Right ventricle myocardium superior (tissue), 1 donor: Measurements from ENCODE around the gene DRC3. TPM values are rescaled to one million over a fixed set of nuclear protein-coding genes. Genes with fewer than 3 reads are reported as not detected.

Experiments
- ATAC-seq: fragments of 200-7000 bp; cut with Tn5 transposase; one replicate; pipeline ENCODE4 v1.9.1; 2020; ENCODE audit warnings: mild to moderate bottlenecking; ENCODE audit not compliant: poor library complexity
- DNase-seq: peaks from one replicate; pipeline ENCODE4 v3.0.0-alpha.2; 2020
- intact Hi-C: fragments of 100-400 bp; cut with DNase I; formaldehyde crosslinking; loops from one replicate; pipeline ENCODE4 v1.11.2; 2022
- total RNA-seq: library from RNA; stranded (reverse); fragmentation: NEBNext Ultra II Directional; extraction: Animal tissue kit (Norgen Biotek cat#: 25700); gene quantifications from one replicate; pipeline ENCODE4 v1.2.1, GENCODE V29; 2021
- donor health status: DM: no; HTN: yes; CAD: no; lungs with severe emphysema.

DRC3 gene
- total RNA-seq, 1 donor from 2014 or later = 1.4 TPM

DNA sequence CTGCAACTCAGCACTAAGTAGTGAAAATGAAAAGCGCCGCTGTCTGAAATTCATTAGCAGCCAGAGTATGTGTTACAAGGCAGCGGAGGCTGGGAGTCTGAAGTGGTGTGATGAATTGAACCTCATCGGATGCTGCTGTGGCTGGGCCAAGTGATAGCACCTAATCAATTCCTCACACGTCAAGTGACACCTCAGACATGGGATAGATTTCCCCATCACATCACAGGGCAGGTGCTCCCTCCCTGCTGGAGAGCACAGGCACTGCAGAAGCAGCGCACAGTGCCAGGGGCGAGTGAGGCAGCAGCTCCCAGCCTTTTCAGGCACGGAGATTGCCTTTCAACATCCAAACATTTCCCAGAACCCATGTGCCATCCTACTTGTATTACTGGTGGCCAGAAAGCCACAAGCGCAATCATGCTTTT lies 32.2 kb downstream of the DRC3 start:
- DNase-seq (no peak), ATAC-seq (peak; percentile 74)

DNA sequence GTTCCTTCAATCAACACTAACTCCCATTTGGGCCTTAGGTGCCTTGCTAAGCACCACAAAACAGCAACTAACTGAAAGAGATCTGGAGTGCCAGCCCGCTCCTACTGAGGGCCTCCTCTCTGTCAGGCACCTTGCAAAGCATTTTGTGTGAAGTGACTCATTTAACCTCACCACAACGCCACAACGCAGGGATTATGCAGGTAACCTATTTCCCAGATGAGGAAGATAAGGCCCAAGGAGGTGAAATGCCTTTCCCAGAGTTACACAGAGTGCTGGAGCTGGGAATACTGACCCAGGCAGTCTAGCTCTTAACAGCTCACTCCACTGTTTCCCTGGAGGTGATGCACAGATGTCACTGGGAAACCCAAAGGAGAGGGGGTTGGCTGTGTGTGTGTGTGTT lies 32.8 kb downstream of the DRC3 start:
- ATAC-seq (no peak), DNase-seq (no peak)
- intact Hi-C loops = no loop called here

More for the DNA sequence above, 32.2 kb downstream of the DRC3 start:
- intact Hi-C loops = no loop called here

DNA sequence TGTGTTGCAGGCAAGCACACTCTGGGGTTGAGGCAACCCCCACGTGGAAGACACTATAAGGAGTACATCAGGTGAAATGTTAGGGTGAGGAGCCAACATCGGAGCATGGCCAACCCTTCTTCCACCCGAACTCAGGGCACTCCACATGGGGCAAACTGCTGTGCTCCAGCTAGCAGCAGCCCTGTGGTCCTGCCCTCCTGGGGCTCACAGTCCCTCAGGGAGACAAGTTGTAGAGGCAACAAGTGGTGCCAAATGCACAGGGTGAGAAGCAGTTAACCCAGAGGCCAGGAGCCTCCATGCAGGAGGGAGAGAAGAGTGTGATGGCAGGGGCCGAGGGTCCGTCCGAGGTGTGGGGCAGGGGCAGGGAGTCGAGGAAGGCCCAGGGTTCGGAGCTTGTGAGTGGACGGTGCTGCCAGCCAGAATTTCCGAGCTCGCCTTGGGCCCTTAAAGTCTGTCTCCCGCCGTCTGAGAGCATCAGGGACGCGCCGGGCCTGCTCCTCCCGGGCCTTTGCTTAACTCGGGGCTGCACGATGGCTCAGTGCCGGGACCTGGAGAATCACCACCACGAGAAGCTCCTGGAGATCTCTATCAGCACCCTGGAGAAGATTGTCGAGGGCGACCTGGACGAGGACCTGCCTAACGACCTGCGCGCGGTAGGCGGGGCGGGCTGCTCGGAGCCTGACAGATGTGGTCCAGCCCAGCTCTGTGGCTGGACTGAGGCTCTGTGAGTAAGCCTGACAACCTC lies 34.0 kb downstream of the DRC3 start:
- ATAC-seq (no peak), DNase-seq (no peak)
- intact Hi-C loops = no loop called here

DNA sequence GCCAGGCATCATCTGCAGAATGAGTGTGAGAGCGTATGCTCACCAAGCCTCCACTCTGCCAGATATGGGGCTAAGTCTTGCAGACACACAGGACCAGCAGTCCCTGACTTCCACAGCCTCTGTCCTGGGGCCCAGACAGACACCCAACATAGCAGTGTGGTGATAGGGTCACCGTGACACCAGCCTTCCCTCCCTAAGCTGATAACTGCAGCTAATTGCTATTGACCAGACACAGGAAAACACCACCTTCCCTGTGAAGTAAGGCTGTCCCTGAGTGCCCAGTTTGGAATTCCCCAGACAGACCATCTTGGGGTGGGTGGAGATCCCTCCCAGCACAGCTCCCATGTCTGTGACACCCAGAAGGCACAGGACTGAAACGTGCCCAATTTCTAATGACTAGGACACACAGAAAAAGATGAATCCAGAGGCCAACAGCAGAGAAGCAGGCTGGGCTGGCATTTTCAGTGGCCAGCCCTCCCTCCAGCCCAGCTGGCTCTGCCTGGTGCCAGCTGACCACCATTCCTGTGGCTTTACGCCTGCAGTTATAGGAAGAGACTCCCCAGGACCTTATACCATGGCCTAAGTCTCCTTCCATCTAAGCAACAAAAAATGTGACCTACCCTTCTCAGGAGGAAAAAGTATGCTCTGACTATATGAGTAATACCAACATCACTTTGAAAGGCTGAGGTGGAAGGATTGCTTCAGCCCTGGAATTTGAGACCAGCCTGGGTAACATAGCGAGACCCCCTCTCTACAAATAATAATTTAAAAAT lies 36.0 kb downstream of the DRC3 start:
- DNase-seq (no peak), ATAC-seq (no peak)
- intact Hi-C loops = no loop called here

DNA sequence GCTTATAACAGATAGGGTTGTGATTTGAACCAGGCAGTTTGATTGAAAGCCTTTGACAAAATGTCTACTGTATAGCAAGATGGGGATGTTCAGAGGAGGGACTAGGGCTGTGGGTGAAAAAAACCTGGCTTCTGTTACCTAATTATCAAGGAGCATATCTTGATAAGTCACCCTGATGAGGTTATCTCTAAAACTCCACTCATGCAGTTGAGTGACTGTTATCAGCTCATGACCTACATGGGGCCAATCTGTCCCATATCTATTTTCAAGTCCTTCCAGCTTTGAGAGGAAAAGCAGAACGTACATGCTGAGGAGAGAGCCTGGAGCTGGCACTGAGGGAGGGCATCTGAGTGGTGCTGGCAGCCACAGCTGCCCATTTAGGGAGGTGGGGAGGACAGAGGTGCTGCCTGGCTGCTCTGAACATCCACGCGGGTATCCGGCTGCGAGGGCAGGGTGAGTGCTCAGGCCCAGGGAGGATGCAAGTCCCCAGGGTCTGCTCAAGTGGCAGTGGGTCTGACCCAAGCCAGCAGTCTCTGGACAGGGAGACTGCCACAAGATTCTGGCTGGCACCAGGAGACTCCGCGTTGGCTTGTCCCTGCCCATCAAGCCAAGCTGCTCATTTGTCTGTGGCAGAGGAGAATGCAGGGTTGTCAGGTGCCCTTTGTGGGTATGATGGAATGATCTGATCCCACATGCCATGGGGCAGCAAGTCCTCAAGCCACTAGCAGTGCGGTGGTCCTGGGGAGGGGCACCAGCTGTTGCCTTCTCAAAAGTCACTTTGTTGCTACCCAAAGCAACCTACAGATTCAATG lies 37.2 kb downstream of the DRC3 start:
- ATAC-seq = peak; percentile 88
- intact Hi-C loops = no loop called here
- peak; percentile 62 for DNase-seq

DNA sequence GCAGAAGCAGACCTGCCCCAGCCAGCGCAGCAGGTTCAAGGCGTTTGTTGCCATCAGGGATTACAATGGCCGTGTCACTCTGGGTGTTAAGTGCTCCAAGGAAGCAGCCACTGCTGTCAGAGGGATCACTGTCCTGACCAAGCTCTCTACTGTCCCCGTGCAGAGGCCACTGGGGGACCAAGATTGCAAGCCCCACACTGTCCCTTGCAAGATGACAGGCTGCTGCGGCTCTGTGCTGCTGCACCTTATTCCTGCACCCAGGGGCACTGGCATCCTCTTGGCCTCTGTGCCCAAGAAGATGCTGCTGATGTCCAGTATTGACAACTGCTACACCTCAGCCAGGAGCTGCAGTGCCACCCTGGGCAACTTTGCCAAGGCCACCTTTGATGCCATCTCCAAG lies 38.6 kb downstream of the DRC3 start:
- DNase-seq = no peak
- intact Hi-C loops = no loop called here
- no peak for ATAC-seq

DNA sequence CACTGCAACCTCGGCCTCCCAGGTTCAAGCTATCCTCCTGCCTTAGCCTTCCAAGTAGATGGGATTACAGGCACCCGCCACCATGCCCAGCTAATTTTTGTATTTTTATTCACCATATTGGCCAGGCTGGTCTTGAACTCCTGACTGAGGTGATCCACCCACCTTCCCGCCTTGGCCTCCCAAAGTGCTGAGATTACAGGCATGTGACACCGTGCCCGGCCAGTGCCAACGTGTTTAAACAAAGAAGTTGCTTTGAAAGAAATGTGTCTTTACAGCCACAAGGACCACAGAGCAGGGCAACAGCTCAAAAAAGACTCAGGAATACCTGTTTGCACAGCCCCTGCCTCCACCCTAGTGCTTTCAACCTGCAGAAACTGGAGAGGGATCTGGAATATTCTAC lies 41.3 kb downstream of the DRC3 start:
- intact Hi-C loops = no loop called here
- ATAC-seq = no peak
- no peak for DNase-seq

DNA sequence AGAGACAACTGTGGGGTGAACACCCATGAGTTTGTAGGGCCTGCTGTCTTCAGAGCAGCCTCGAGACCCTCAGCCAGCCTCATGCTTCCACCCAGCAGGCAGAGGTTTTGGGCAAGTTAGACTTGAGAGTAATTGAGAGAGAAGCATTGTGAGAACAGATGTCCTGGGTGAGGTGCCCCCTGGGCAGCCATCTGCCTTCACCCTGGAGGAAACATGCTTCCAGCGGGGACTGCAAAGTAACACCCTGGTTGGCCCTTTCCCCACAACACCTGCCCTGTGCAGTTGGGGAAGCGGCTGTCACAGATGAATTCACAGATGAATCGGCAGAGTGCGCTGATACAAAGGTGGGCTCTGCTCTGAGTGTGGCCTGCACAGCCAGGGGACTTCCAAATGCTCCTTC lies 42.9 kb downstream of the DRC3 start:
- DNase-seq (no peak), ATAC-seq (no peak)
- intact Hi-C loops = no loop called here

DNA sequence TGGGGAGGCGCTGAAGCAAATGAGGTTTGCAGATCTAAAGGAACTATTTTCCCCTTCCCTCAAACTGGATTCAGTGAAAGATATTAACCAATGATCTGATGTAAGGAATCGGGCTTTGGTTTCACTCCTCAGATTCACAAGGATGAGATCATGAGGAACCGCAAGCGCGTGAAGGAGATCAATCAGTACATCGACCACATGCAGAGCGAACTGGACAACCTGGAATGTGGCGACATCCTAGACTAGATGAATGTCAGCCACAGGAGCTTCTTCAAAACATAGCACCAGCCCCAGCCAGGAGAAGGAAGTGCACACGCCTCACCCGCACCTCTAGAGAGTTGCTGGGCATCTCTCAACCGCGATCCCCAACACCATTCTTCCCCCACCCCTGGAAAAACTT lies 43.8 kb downstream of the DRC3 start:
- intact Hi-C loops = no loop called here
- no peak for ATAC-seq
- DNase-seq = no peak

DNA sequence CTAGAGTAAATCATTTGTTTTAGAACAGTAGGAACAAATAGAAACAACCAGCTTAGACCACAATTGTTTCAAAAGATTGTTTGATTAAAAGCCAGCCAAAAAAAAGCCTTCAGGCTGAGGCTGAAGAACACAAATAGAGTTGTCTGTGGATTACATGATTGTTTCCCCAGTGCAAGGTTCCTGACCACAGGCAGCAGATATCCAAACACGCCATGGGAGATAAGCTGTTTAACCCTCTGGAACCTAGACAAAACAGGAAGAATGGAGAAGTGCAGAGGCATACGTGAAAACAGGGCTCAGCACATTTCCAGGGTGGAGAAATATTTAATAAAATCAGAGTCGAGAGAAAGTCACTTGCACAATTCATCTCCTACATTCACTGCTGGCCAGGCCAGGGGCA lies 45.3 kb downstream of the DRC3 start:
- ATAC-seq (peak; percentile 38), DNase-seq (no peak)
- intact Hi-C loops = no loop called here

DNA sequence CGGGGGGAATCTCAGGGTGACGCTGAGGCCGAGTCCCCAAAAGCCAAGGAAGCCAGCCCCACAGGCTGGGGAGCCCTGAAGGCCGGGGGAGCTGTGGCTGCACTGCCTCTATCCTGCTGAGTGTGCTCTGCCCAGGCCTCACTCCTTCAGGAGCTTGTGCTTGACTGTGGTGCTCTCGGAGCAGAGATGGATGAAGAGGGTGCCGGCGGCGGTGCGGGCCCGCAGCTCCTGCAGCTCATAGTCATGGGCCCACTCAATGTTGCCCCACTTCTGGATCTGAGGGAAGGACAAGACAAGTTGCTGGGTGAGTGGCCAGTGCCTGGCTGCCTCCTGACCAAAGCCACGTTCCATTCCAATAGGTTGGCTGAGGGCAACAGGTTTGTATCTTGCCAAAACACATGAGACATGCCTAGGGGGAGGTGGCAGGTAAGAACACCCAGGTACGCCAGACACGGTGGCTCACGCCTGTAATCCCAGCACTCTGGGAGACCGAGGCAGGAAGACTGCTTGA lies 45.8 kb downstream of the DRC3 start:
- no peak for DNase-seq
- ATAC-seq = peak; percentile 4
- intact Hi-C loops = no loop called here

DNA sequence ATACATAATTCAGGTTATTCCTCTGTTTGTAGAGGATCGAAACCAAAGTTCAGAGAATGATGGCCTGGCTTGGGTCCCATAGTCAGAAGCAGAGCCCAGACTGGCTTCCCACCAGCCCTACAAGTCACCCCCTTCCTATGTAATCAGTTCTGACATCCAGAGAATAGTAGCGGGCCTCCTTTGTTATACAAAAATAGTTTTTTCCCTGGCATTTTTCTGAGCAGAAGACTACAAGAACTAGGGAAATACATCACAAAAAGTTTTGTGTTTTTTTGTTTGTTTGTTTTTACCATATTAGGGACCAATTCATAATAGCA lies 47.1 kb downstream of the DRC3 start:
- ATAC-seq (no peak), DNase-seq (no peak)
- intact Hi-C loops = loop anchor here (10.0 kb wide), 1 partner anchor 95 kb away; no protein-coding TSS in a partner anchor

DNA sequence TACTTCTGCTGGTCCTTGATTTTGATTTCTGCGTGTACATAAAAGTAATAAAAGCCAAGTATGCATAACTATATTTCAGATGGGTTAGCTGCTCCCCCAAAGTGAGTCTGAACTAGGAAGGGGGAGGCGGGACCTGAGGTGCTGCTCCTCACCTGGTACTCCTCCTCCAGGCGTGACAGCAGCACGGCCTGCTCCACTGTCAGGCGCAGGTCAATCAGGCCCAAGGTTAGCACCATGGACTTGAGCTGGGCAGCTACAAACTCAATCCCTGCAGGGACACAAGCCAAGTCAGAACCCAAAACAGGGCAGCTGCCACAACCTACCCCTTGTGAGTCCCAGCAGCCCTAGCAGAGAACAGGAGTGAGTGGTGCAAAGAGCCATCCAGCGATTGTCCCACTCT lies 48.3 kb downstream of the DRC3 start:
- intact Hi-C loops = loop anchor here (10.0 kb wide), 1 partner anchor 96 kb away; no protein-coding TSS in a partner anchor
- DNase-seq (no peak), ATAC-seq (no peak)

DNA sequence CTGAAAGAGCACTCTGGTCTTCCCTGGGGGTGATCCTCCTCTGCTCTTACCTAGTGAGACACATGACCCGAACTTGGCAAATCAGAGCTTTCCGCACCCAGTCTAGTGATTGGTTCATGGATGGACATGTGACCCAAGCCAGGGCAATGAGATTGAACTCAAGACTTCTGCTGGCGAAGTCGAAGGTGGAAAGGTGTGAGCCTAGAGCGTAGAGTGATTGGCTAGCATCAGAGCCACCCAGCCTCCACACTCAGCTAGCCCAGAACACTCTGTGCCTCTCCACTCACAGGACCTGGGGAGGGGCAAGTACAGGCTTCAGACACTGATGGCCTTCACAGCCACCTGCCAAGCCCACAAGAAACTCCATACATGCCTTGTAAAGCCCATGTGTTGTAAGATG lies 48.7 kb downstream of the DRC3 start:
- ATAC-seq (no peak), DNase-seq (no peak)
- intact Hi-C loops = loop anchor here (10.0 kb wide), 1 partner anchor 97 kb away; no protein-coding TSS in a partner anchor

DNA sequence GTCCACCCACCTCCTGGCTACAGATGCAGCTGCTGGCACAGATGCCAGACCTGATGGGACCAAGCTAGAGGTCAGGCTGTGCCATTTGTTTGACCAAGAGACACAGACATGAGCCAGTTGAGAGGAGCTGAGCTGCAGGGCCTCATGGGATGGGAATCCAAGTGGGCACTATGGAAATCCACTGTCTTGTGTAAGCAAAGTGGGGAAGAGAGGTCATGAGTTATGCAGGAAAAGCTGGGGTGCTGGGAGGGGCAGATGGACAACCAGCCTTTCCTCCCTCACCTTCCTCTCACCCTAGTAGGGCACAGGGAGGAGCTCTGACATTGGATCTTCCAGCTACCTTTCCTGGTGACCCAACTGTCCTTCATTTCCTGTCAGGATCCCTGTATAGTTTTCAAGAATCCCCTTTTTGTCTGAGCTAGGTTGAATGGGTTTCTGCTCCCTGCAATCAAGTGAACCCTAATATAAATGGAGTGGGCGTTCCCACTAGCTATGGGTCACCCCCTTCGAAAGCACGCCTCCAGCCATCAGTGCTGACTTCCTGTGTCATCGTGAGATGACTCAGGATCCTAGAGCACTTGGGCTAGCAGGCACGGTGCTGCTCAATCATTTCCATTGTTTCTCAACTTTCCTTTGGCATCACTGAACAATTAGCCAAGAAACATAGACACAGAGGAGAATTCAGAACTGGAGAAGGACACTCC lies 52.7 kb downstream of the DRC3 start:
- intact Hi-C loops = loop anchor here (10.0 kb wide), 1 partner anchor 101 kb away; no protein-coding TSS in a partner anchor

DNA sequence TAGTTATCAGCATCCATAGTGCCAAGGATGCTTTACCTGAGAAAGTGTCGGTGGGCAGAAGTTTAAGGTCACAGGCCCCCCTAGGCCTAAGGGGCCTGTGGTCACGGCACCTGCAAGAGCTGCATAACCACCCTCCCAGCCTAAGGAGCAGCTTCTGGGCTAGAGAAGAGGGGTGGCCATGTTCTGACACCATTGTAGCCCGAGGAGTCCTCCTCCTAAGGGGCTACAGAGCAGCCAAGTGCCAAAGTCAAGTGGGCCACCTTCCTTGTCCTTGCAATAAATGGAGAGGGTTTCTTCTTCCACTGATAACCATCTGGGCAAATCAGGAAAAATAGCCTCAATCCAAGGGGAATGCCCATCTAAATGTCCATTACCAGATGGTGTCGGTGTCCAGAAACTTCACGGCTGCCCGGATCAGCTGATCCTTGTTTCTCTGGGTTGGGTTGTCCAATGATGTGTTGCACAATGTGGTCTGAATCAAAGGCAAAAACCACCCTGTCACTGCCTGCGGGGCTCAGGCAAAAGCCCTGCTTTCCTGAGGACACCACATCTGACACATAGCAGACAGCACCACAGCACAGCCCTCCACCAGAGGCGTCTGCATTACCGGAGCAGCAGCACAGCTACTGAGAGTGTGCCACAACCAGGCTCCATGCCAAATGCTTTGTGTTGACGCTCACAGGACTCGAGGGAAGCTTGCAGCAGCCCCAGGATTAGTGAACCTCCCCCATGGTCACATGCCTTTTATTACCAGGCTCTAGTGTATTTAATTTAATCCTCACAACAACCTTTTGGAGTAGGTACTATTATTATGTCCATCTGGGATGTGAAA lies 53.5 kb downstream of the DRC3 start:
- ATAC-seq (peak; percentile 62), DNase-seq (peak; percentile 67)
- intact Hi-C loops = loop anchor here (10.0 kb wide), 1 partner anchor 101 kb away; no protein-coding TSS in a partner anchor

More for the DNA sequence above, 52.7 kb downstream of the DRC3 start:
- no peak for DNase-seq
- no peak for ATAC-seq

DNA sequence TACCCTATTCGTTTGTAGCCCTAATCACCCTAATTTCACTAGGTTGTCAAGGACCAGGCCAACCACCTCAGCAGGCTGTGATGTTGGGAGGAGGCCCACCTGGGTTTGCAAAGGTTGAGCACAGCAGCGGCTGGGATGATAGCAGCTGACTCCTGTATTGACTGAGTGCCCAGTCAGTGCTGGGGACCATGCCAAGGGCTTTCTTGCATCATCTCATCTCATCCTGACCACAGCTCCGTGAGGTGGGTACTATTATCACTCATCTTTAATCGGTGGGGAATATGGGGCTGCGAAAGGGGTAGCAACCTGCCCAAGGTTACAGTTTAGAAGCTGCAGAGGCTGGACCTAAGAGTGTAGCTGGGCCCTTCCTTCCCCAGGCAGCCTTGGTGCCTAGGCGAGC lies 54.6 kb downstream of the DRC3 start:
- intact Hi-C loops = loop anchor here (10.0 kb wide), 1 partner anchor 102 kb away; no protein-coding TSS in a partner anchor
- ATAC-seq = peak; percentile 48
- no peak for DNase-seq
